Loucy (cell line): ENCODE measurements around the gene IDS.

Experiments
- CTCF ChIP-seq: fragments of 200-600 bp; sonication (generic); conservative IDR thresholded peaks from 2 replicates; pipeline ENCODE4 v1.5.1; 2014; ENCODE audit warnings: mild to moderate bottlenecking, antibody characterized with exemption, low read length
- EZH2phosphoT487 ChIP-seq: fragments of 200-600 bp; IDR thresholded peaks from 2 replicates; pipeline ENCODE4 v1.6.1; 2018; ENCODE audit warnings: antibody characterized with exemption, mild to moderate bottlenecking, moderate library complexity, borderline replicate concordance

- no peak for TF ChIP-seq EZH2phosphoT487
- TF ChIP-seq CTCF, result no peak
Observed at GRCh38 chrX:149456476-149457245, 48.4 kb downstream of the IDS start.
